ENCODE data around the gene DBNL.

DBNL gene

DNA sequence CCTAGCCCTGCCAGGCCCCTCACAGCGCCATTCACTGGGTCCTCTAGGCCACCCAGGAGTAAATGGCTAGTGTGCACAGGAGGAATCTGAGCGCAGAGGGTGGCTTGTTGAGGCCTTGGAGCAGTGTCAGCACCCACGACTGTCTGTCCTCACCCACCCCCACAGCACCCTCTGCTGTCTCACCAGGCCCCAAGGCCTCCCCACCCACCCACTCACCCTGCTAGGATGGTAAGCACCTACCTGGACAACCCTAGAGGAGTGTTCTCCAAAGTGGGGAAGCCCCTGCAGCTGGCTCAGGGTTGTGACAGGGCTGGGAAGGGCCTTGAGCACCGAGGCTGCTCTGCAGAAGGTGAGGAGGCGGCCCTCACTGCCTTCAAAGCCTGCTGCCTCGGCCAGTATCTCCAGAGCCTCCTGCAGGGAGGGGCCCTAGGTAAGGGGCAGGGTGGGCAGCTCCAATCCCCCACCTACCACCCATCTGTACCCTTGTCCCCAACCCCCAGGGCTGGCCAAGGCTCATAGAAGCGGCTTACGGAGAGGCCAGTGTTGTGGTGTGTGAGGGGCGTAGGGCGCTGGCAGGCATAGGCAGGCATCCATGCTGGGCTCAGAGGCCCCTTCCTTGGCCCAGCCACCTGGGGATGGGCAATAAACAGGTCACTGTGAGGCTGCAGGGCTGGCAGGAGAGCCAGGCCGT lies 35.0 kb downstream of the DBNL start:
- DNase-seq = no peak

DNA sequence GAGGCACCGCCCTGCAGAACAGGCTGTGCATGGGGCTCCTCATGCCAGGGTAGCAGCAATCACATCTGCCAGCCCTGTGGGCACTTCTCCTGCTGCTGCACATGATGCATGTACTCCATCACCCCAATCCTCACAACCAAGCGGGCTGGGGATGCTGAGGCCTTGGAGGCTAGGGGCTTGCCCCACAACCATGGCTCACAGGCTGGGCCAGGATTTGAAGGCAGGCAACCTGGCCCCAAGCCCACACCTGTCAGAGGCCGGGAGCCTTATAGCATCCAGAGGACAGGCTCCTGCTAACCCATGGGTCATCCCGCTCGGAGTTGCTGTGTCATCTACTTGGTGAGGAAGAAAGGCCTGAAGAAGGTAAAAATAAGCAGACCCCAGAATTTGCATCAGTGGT lies 35.6 kb downstream of the DBNL start:
- DNase-seq = no peak

DNA sequence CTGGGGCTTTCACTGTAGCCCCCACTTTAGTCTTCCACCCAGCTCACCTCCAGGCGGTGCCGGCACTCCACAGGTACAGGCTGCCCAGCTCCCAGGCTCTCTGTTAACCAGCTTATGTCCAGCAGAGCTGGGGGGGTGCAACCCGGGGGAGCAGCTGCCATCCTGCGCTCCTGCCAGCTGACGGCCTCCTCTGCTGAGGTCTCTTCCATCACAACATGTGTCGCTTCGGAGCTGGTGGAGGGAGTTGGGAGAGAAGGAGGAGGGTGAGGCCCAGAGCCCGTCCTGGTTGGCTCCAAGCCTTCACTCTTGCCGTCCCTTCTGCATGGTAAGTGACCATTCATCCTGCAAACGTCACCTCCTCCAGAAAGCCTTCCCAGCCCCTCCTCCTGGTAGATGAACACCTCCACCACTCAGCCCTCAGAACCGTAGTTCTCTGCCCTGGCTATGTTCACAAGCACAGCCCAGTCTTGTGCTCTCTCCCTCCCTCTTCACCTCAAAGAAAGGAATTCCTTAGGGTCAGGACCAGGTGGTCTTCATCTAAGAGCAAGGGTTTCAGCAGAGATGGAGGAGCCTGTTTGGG lies 36.3 kb downstream of the DBNL start:
- DNase-seq = no peak

DNA sequence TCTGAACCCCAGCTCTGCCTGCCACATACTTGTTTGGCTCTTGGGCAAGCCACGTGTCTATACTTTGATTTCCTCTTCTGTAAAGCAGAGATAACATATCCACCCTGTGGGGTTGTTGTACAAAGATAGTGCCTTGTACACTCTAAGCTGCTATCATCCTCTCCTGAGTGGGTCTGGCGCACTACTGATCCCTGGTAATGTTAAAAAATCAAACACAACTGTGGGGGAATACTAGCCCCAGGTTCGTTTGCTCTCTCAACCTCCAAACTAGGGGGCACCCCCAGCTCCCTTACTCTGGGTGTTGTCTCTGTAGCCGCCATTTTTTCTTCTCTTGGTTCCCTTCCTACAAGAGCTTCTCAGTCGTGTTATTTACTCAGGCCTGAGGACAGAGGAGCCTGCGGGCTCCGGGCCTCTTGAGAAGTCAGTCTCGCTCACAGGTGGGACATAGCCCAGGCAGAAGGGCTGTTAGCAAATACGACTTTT lies 36.8 kb downstream of the DBNL start:
- DNase-seq = no peak

GRCh38 chr7:44082541-44083207 lies 38.2 kb downstream of the DBNL start:
- peak; percentile 97 for DNase-seq

DNA sequence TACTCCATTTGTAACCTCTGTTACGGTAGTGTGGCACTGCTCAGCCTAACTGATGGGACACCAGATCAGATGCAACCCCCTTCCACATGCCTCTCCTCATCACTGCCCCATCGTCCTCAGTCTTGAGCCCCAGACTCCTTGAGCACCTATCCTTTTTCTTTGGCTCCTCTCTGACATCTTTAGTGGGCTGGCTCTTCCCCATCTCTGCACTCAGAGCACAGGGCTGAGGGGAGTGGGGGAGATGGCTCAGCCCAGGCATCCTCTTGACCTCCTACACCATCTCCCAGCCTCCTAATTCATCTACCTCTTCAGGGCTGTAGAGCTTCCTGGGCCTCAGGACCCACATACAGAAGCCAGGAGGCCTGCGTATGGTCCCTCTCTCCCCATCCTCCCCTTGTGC lies 39.3 kb downstream of the DBNL start:
- no peak for DNase-seq

DNA sequence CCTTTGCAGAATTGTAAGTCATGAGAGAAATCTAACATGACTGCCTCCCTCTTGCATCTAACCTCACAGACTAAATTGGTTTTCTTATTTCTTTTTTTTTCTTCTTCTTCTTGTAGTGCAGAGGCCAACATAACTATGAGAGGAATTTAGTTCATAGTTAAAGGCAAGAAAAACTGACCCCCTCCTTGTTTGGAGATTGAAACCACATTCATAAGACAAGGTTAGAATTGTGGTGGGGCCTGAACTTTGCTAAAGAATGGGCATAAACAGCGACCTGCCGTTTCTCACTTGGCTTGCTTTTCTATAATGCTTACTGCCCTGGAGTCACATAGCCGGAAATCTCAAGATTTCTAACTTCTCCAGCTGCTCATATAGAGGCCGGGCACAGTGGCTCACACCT lies 40.2 kb downstream of the DBNL start:
- no peak for DNase-seq

GRCh38 chr7:44085546-44085945 lies 41.0 kb downstream of the DBNL start:
- DNase-seq = no peak

GRCh38 chr7:44086627-44087026 lies 42.1 kb downstream of the DBNL start:
- DNase-seq = no peak

- no peak for DNase-seq
These were observed 43.7 kb downstream of the DBNL start for GRCh38 chr7:44087911-44088838.

DNA sequence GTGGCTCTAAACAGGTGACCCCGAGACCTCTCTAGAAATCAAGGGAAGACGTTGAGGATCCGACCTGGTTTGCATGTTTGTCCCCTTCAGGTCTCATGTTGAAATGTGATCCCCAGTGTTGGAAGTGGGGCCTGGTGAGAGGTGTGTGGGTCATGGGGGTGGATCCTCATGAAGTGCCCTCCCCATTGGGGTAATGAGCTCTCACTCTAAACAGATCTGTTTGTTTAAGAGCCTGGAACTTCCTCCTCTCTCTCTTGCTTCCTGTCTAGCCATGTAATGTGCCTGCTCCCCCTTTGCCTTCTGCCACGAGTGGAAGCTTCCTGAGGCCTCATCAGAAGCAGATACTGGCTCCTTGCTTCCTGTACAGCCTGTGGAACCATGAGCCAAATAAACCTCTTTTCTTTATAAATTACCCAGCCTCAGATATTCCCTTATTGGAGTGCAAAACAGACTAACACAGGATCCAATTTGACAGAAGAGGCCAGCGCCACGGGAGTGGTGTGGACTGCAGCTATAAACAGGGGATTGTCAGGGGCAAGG lies 48.7 kb downstream of the DBNL start:
- no peak for DNase-seq

DNA sequence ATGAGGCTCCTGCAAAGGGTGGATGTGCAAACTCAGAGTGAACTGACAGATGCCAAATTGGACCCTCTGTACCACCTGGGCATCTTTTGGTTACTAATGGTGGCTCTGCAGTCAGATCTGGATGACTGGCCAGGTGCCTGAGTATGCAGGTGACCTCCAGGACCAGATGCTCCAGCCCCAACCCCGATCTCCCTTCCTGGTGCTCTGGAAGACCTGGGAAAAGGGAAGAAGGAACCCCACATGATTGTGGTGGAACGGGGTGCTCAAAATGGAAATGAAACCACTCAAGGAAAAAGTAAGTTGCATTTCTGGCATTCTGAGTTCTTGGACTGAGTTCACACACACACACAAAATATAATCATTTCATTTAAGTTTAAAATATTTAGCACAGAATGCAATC lies 49.9 kb downstream of the DBNL start:
- DNase-seq = no peak

- no peak for DNase-seq
These were observed 50.5 kb downstream of the DBNL start for GRCh38 chr7:44094883-44095592.

- DNase-seq = no peak
These were observed 51.3 kb downstream of the DBNL start for GRCh38 chr7:44095781-44096180.

- no peak for DNase-seq
These were observed 51.9 kb downstream of the DBNL start for GRCh38 chr7:44096326-44096881.

- no peak for DNase-seq
These were observed 52.8 kb downstream of the DBNL start for GRCh38 chr7:44097064-44097932.

DNA sequence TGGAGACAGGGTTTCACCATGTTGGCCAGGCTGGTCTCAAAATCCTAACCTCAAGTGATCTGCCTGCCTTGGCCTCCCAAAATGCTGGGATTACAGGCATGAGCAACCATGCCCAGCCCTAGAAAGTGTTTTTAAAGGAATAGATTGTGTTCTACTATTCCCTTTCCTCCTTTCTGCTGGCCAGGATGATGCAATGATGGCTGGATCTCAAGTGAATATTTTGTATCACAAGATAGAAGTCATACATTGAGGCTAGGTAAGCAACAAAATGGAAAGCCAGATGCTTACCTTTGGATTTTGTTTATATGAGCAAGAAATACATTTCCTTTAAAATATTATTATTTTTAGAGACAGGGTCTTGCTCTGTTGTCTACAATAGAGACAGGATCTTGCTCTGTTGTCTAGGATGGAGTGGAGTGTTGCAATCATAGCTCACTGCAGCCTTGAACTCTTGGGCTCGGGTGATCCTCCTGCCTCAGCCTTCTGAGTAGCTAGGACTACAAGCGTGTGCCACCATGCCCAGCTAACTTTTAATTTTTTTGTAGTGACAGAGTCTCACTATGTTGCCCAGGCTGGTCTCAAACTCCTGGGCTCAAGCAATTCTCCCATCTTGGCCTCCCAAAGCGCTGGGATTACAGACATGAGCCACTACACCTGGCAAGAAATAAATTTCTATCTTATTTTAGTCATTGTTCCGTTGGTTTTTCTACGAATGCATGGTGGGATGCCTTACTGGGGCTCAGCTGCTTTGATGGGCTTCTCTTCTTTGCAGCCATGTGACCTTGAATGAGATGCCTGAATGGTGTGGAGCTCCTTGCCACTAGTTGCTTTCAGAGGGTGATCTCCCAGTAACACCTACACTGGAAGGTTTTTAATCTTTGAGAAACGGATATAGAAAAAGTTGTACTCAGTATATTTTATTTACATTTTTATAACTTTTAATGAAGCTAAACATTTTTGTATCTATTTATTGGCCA lies 53.9 kb downstream of the DBNL start:
- DNase-seq = no peak

- DNase-seq = no peak
These were observed 55.2 kb downstream of the DBNL start for GRCh38 chr7:44099669-44100068.

DNA sequence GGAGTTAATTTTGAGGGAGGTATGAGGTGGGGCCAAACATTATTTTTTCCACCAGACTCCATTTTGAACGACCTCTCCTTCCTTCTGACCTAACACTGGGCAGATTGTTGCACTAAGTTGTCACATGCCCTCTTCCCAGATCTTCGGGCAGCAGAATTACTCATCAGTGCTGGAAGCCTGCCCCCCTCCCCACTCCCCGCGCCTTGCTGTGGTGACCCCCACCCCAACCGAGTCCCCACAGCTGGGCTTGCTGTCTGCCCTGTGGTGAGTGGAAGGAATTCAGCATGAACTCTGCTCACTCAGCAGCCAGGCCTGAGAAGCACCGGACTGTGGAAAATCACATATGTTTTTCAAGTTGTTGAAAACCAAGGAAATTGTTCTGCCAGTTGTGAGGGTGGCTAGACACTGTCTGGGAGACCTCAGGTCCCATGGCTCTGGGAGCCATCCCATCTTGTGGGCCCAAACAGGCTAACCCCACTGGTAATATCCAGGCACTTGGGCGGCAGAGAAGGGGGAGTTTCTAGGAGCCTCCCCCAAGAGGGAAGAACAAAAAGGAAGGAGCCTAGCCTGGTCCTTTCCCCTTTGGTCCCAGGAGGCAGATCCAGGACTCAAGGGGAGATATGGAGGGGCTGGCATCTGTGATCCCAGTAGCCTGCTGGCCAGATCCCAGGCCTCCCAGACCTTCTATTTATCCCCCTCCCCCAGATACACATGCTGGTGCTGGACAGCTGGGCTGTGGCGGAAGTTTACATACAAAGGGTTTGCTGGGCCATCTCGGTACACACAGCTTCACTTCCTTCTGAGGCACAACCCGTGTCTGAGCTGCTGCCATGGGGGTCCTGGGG lies 56.2 kb downstream of the DBNL start:
- no peak for DNase-seq

Data from NCI-H1694 (cell line).